HepG2 (cell line): ENCODE results near the gene SEZ6L. TPM values are rescaled to one million over a fixed set of nuclear protein-coding genes. Genes with fewer than 3 reads are reported as not detected.

Experiments used
- ATAC-seq: fragments of 200-7000 bp; cut with Tn5 transposase; 3 replicates; pipeline ENCODE4 v1.9.1; 2020; ENCODE audit warnings: mild to moderate bottlenecking, moderate library complexity
- BruUV-seq: library from RNA; stranded (reverse); fragments of 400-500 nt; replicated peaks from 2 replicates; lab custom pipeline; 2021; lab: Mats Ljungman, UMichigan
- CTCF ChIA-PET: fragments of 300-600 bp; formaldehyde crosslinking; extraction: SDS; loops from one replicate; lab custom pipeline; 2021; ENCODE audit warnings: low total read pairs, inconsistent platforms, low intra/inter-chr PET ratio; lab: Yijun Ruan, JAX
- POLR2A ChIA-PET: fragments of 350-600 bp; sonication (Branson Sonifier 250); formaldehyde crosslinking; loops from one replicate; lab custom pipeline; 2020; ENCODE audit warnings: antibody characterized with exemption, inconsistent platforms; lab: Yijun Ruan, JAX
- DNase-seq: peaks from one replicate; pipeline ENCODE4 v3.0.0-alpha.2; 2015; ENCODE audit warnings: low spot score
- FAIRE-seq: peaks from 3 replicates; lab custom pipeline; 2011; peaks lifted over from hg19 to GRCh38; lab: Jason Lieb, UNC
- H2AFZ ChIP-seq: one replicate; pipeline ENCODE4 v1.6.1; 2011; ENCODE audit warnings: low read length, inconsistent platforms
- H3K27ac ChIP-seq: fragments of 300-600 bp; 3 replicates; pipeline ENCODE4 v1.8.0; 2011; ENCODE audit warnings: mixed run types, mild to moderate bottlenecking, mixed read lengths, low read length, inconsistent platforms; ENCODE audit not compliant: insufficient read depth; ENCODE audit errors: extremely low read length
- H3K27me3 ChIP-seq, 2 experiments: fragments of 200-600 bp in 1 of 2; 2 replicates in 1 of 2; 3 replicates in 1 of 2; pipeline versions ENCODE4 v1.6.0 to v1.8.0; 2011; ENCODE audit warnings: low read length in 2 of 2, mild to moderate bottlenecking in 2 of 2, moderate library complexity in 2 of 2, inconsistent platforms in 1 of 2; ENCODE audit not compliant: insufficient read depth in 2 of 2, control insufficient read depth in 1 of 2
- H3K36me3 ChIP-seq, 2 experiments: fragments of 200-600 bp in 1 of 2; replicated peaks in 1 of 2; 2 replicates in 1 of 2; 3 replicates in 1 of 2; pipeline versions ENCODE4 v1.5.1 to v1.8.0; 2011; ENCODE audit warnings: low read length in 2 of 2, inconsistent platforms in 1 of 2; ENCODE audit not compliant: insufficient read depth in 2 of 2, control insufficient read depth in 1 of 2
- H3K4me1 ChIP-seq: 2 replicates; pipeline ENCODE4 v1.5.1; 2012; ENCODE audit warnings: low read length, inconsistent platforms; ENCODE audit not compliant: insufficient read depth
- H3K4me2 ChIP-seq: 2 replicates; pipeline ENCODE4 v1.6.0; 2011; ENCODE audit warnings: low read depth, low read length, inconsistent platforms
- H3K4me3 ChIP-seq, 3 experiments: fragments of 200-600 bp in 1 of 3; sonication (generic), shearing (Covaris generic) in 1 of 3; replicated peaks in 1 of 3; 2 replicates each; pipeline ENCODE4 v1.5.1; 2011 to 2016; ENCODE audit warnings: low read length in 3 of 3, inconsistent platforms in 2 of 3, low read depth in 2 of 3, mild to moderate bottlenecking in 2 of 3, control low read depth in 1 of 3, mixed read lengths in 1 of 3; ENCODE audit not compliant: insufficient read depth in 1 of 3
- H3K79me2 ChIP-seq: one replicate; pipeline ENCODE4 v1.6.1; 2011; ENCODE audit warnings: low read length, inconsistent platforms; ENCODE audit not compliant: insufficient read depth
- H3K9ac ChIP-seq: 2 replicates; pipeline ENCODE4 v1.6.0; 2011; ENCODE audit warnings: mild to moderate bottlenecking, low read depth, low read length, inconsistent platforms; ENCODE audit not compliant: insufficient read depth
- H3K9me3 ChIP-seq: 2 replicates; pipeline ENCODE4 v1.5.1; 2012; ENCODE audit warnings: mild to moderate bottlenecking, low read length
- H4K20me1 ChIP-seq: 2 replicates; pipeline ENCODE4 v1.6.0; 2011; ENCODE audit warnings: inconsistent platforms, mild to moderate bottlenecking, low read length, moderate library complexity; ENCODE audit not compliant: insufficient read depth
- NCOA5 ChIP-seq: sonication (generic); formaldehyde crosslinking; IDR thresholded peaks from 2 replicates; pipeline ENCODE4 v1.4.0; 2020; ENCODE audit warnings: missing genetic modification reagents
- SMC3 ChIP-seq: IDR thresholded peaks from 2 replicates; pipeline ENCODE4 v1.6.1; 2011; ENCODE audit warnings: low read length, improper control_type of control experiment
- STAG1 ChIP-seq: sonication (generic); formaldehyde crosslinking; IDR thresholded peaks from 2 replicates; pipeline ENCODE4 v1.4.0; 2020; ENCODE audit warnings: missing genetic modification reagents
- ZFYVE20 ChIP-seq: sonication (generic); formaldehyde crosslinking; IDR thresholded peaks from 2 replicates; pipeline ENCODE4 v1.8.0; 2023; ENCODE audit warnings: low read depth, mild to moderate bottlenecking, moderate library complexity, missing genetic modification reagents, borderline replicate concordance
- ZNF317 ChIP-seq: sonication (generic); formaldehyde crosslinking; IDR thresholded peaks from 2 replicates; pipeline ENCODE4 v1.5.0; 2020; ENCODE audit warnings: mild to moderate bottlenecking, missing genetic modification reagents
- ZNF333 ChIP-seq: sonication (generic); formaldehyde crosslinking; IDR thresholded peaks from 2 replicates; pipeline ENCODE4 v1.4.0; 2020; ENCODE audit warnings: mild to moderate bottlenecking, missing genetic modification reagents, borderline replicate concordance
- ZNF710 ChIP-seq: sonication (generic); formaldehyde crosslinking; IDR thresholded peaks from 2 replicates; pipeline ENCODE4 v1.5.0; 2020; ENCODE audit warnings: mild to moderate bottlenecking, missing genetic modification reagents, borderline replicate concordance
- ZNF780A ChIP-seq: sonication (generic); formaldehyde crosslinking; IDR thresholded peaks from 2 replicates; pipeline ENCODE4 v1.8.0; 2022; ENCODE audit warnings: mild to moderate bottlenecking, missing genetic modification reagents, moderate library complexity
- WGBS: methylation state at CpG from one replicate; pipeline ENCODE4 v1.1.6; 2017; ENCODE audit warnings: low lambda C conversion rate; 5-methylcytosine and 5-hydroxymethylcytosine counted together
- in situ Hi-C: cut with HindIII; loops from 2 replicates; pipeline ENCODE4 v1.10.0; 2017; ENCODE audit warnings: low pct_unique_long_range_greater_than_20kb; ENCODE audit not compliant: extremely low pct_ligation_motif_present
- intact Hi-C: fragments of 100-400 bp; cut with micrococcal nuclease; formaldehyde crosslinking; loops from one replicate; pipeline ENCODE4 v1.10.0; 2022; ENCODE audit not compliant: unreplicated experiment
- polyA plus RNA-seq, 8 experiments: library from polyadenylated mRNA; depleted of rRNA in 3 of 8; stranded (reverse) in 7 of 8; unstranded in 1 of 8; fragments of >200 nt; fragmentation: Illumina TruSeq in 4 of 8; extraction: Trizol in 4 of 8; gene quantifications; 2 replicates each; pipeline versions ENCODE4 v1.2.1 to v1.2.3, GENCODE V29; 2011 to 2016; ENCODE audit warnings: low read depth in 4 of 8, missing spikeins in 1 of 8, mixed read lengths in 1 of 8; ENCODE audit not compliant: insufficient read depth in 1 of 8
- total RNA-seq, 5 experiments: library from RNA; depleted of rRNA; stranded (reverse); fragments of >200 nt; fragmentation: Illumina TruSeq; extraction: Trizol; gene quantifications; 2 replicates each; pipeline ENCODE4 v1.2.3, GENCODE V29; 2016; ENCODE audit warnings: low read depth in 1 of 5
- TF ChIP-seq, protein P1 (sequence below): sonication (generic); formaldehyde crosslinking; IDR thresholded peaks from 2 replicates; pipeline ENCODE4 v1.4.0; 2020; ENCODE audit warnings: mild to moderate bottlenecking, missing genetic modification reagents
- TF ChIP-seq, protein P2 (sequence below): sonication (generic); formaldehyde crosslinking; IDR thresholded peaks from 2 replicates; pipeline ENCODE4 v1.5.0; 2020; ENCODE audit warnings: mild to moderate bottlenecking, missing genetic modification reagents, moderate library complexity

SEZ6L gene
- total and polyA plus RNA-seq, 2 of the 13 experiments (the other 11 are each of a cell fraction or from before 2014, with no cell fraction given) = not detected

DNA sequence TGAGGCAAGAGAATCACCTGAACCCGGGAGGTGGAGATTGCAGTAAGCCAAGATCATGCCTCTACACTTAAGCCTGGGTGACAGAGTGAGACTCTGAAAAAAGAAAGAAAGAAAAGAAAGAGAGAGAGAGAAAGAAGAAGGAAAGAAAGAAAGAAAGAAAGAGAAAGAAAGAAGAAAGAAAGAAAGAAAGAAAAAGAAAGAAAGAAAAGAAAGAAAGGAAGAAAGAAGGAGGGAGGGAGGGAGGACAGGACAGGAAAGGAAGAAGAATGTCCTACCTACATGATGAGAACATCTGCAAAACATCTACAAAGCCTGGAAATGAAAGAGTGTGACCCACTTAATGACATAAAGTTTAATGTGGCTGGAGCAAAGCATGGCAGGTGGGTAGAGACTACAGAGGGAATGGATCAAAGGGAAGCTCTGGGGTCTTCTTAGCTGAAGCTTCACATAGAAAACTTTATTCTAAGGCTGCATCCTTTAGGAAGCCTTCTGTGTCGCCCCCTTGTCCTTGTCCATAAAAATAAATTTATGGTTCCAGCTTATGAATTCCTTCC is 147.5 kb downstream of the SEZ6L start:
- TF ChIP-seq, protein P1, sequence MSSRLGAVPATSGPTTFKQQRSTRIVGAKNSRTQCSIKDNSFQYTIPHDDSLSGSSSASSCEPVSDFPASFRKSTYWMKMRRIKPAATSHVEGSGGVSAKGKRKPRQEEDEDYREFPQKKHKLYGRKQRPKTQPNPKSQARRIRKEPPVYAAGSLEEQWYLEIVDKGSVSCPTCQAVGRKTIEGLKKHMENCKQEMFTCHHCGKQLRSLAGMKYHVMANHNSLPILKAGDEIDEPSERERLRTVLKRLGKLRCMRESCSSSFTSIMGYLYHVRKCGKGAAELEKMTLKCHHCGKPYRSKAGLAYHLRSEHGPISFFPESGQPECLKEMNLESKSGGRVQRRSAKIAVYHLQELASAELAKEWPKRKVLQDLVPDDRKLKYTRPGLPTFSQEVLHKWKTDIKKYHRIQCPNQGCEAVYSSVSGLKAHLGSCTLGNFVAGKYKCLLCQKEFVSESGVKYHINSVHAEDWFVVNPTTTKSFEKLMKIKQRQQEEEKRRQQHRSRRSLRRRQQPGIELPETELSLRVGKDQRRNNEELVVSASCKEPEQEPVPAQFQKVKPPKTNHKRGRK (CRISPR knock-in tag) = no peak
- TF ChIP-seq ZFYVE20 (CRISPR knock-in tag) (no peak), ZNF333 (CRISPR knock-in tag) (no peak)
- TF ChIP-seq, all 625 proteins: peak for 0
- ChIA-PET CTCF (no interaction called here), POLR2A (no interaction called here)
- Histone ChIP-seq H3K4me1 (no peaks in the 10 kb centered on the region), H4K20me1 (no peaks in the 10 kb centered on the region), H3K4me3 (no peak overlapping the region), H3K79me2 (no peaks in the 10 kb centered on the region), H2AFZ (no peak overlapping the region), H3K27ac (no peak overlapping the region), H3K9me3 (no peaks in the 10 kb centered on the region), H3K4me2 (no peak overlapping the region), H3K27me3 (peaks cover 0 to 22% of the 10 kb centered on the region in 2 experiments; a peak in 2 of 5 replicates), H3K36me3 (no peaks in the 10 kb centered on the region), H3K9ac (no peak overlapping the region)
- ATAC-seq = no peak
- in situ Hi-C loops (loop anchor here (5.0 kb wide), 1 partner anchor 145 kb away; no protein-coding TSS in a partner anchor), intact Hi-C loops (loop anchor here (5.0 kb wide), 1 partner anchor 145 kb away; no protein-coding TSS in a partner anchor)
- 0% methylated on average over 2 of the region's 2 CpGs for WGBS
- no peak for FAIRE-seq
- no TSS peak for BruUV-seq
- no peak for DNase-seq

DNA sequence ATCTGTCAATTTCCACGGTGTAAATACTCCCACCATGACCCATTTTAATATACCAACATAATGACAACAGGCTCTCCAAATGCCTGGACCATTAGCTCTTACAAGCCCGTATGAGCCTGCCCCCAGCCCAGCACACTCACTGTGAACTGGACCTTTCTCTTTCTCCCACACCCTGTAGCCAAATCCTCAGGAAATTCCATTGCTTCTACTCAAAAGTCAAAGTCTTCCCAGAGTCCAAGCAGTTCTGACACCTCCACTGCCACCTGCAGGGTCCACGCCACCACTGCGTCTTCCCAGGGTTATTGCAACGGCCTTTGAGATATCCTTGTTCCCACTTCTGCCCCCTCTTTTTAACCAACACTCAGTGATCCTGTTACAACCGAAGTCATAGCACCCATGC is 149.7 kb downstream of the SEZ6L start:
- 3% methylated on average over 6 of the region's 6 CpGs for WGBS
- Histone ChIP-seq H4K20me1 (no peaks in the 10 kb centered on the region), H3K27me3 (peaks cover 0 to 7% of the 10 kb centered on the region in 2 experiments; a peak in 1 of 5 replicates), H3K79me2 (no peaks in the 10 kb centered on the region), H3K9me3 (no peaks in the 10 kb centered on the region), H3K36me3 (no peaks in the 10 kb centered on the region), H3K4me1 (no peaks in the 10 kb centered on the region), H3K4me3 (no peak overlapping the region), H3K4me2 (no peak overlapping the region), H2AFZ (no peak overlapping the region), H3K27ac (no peak overlapping the region), H3K9ac (no peak overlapping the region)
- DNase-seq = peak; percentile 13
- TF ChIP-seq ZNF317 (CRISPR knock-in tag) = peak; percentile 93
- TF ChIP-seq NCOA5 (CRISPR knock-in tag) = no peak
- no peak for TF ChIP-seq ZNF710 (CRISPR knock-in tag)
- TF ChIP-seq, protein P2, sequence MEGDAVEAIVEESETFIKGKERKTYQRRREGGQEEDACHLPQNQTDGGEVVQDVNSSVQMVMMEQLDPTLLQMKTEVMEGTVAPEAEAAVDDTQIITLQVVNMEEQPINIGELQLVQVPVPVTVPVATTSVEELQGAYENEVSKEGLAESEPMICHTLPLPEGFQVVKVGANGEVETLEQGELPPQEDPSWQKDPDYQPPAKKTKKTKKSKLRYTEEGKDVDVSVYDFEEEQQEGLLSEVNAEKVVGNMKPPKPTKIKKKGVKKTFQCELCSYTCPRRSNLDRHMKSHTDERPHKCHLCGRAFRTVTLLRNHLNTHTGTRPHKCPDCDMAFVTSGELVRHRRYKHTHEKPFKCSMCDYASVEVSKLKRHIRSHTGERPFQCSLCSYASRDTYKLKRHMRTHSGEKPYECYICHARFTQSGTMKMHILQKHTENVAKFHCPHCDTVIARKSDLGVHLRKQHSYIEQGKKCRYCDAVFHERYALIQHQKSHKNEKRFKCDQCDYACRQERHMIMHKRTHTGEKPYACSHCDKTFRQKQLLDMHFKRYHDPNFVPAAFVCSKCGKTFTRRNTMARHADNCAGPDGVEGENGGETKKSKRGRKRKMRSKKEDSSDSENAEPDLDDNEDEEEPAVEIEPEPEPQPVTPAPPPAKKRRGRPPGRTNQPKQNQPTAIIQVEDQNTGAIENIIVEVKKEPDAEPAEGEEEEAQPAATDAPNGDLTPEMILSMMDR (CRISPR knock-in tag) = peak; percentile 64
- peak; percentile 67 for TF ChIP-seq SMC3
- TF ChIP-seq STAG1 (CRISPR knock-in tag) = peak; percentile 52
- no peak for TF ChIP-seq ZNF780A (CRISPR knock-in tag)
- FAIRE-seq = peak; percentile 8
- in situ Hi-C loops = loop anchor here (5.0 kb wide), 1 partner anchor 147 kb away; no protein-coding TSS in a partner anchor
- POLR2A ChIA-PET = no interaction called here
- CTCF ChIA-PET = interaction anchor here (1.3 kb wide), 2 partner anchors 144 to 147 kb away, joined by 3 to 5 read pairs; no protein-coding TSS in a partner anchor
- peak; percentile 80 for ATAC-seq
- intact Hi-C loops = loop anchor here (5.0 kb wide), 1 partner anchor 147 kb away; no protein-coding TSS in a partner anchor
- no TSS peak for BruUV-seq
